ENCODE measurements around the gene NWD2.

GRCh38 chr4:37232315-37232714 is 12.2 kb upstream of the NWD2 start:
- TF ChIP-seq CTCF (IDR thresholded peaks at IDR 0.05; ENCODE audit: insufficient read depth, low read length, poor library complexity, severe bottlenecking): no peak
- no peak for TF ChIP-seq EZH2phosphoT487 (conservative IDR thresholded peaks at IDR 0.05; ENCODE audit: low read length)

Measured in SU-DHL-6 (cell line).